ENCODE results near the gene PAPPA.

The PAPPA gene

DNA sequence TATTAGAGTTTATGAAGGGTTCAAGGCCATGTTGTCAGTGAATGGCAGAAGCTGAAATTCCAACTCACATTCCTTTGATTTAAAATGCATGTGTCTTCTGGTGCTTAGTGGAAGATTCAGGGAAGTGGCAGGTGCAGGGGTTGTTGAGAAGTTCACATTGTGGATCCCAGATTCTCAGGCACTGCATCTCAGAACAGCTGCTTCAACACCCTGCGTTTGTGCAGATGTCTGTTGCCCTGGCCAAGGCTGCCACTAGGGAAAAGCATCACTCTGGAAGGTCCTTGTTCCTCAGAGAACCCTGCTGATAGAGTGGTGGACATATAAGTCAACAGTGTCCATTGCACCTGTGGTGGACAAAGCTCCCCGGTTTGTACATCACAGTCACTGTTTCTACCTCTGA lies 162.7 kb downstream of the PAPPA start:
- no peak for DNase-seq (ENCODE audit: low read depth)

DNA sequence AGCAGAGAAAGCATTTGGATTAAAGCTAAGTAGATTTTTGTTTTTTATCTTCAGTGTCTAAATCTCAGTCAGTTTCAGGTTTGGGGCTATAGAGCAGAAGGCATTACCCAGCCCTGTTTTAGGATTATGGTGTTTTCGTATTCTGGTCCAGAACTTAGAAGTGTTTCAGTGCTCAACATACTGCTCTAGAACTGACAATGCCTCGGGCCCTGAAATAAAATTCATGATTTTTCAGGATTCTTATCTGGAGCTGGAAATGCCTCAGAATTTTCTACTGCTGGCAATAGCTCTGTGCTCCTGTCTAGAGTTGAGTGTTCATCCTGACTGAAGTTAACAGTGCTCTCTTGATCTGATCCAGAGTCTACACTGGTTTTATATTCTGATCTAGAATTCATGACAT lies 163.9 kb downstream of the PAPPA start:
- DNase-seq (ENCODE audit: low read depth), result no peak

DNA sequence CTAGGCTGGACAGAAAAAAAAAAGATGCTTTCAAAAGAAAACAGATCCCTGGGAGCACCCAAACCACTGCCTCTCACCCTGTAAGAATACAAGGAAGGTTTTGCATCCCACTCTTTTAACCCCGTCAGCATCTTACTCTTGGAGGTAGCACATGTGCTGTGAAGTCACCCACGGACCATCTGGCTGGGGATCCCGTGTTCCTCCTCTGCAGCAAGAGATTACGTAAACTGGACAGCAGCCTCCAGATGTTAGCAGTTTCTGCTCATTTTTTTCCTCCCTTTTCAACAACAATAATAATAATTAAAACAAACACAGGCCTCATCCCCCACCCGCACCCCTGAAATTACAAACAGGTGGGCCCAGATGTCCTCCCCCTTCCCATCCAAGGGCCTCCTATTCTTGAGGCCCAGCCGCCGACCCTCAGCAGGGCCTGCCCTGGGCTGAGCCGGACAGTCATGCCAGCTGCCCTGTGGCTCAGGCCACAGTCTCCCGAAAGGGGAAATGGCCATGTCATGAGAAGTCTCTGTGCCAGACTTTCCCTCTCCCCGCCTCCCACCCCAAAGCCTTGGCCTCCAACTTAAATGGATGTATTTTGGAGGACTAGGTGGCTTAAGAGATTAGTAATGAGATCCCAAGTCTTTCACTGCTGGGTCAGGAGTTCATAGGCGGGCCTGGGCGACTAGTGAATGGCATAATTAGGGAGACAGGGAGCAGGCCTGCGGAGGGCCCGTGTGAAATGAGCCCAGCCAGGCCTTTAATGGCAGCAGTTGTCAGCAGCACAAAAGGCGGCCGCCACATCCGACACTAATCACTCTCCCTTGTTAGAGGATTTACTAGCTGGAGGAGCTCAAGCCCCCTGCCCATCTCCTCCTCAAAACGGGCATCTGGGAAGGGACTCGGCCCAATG lies 165.1 kb downstream of the PAPPA start:
- no peak for DNase-seq (ENCODE audit: low read depth)

- DNase-seq (ENCODE audit: low read depth), result no peak
Measured at GRCh38 chr9:116319480-116319879, 165.9 kb downstream of the PAPPA start.

DNA sequence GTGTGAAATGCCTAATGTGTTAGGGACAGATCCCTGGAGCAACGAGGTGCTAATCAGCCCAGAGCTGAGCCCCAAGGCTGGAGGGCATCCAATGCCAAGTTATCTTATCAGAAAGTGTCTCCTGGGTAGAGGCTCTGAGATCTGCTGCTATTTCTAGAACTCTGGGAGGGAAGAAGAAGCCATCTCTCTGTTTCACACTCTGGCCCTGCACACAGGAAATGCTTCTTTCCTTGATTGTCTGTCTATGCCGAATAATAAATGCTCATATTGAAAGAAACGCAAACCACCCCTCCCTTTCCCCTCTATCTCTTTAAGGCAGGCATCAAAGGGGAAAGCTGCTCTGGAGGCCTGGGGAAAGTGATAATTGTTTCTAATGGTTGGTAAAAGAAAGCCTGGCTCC lies 166.7 kb downstream of the PAPPA start:
- no peak for DNase-seq (ENCODE audit: low read depth)

DNA sequence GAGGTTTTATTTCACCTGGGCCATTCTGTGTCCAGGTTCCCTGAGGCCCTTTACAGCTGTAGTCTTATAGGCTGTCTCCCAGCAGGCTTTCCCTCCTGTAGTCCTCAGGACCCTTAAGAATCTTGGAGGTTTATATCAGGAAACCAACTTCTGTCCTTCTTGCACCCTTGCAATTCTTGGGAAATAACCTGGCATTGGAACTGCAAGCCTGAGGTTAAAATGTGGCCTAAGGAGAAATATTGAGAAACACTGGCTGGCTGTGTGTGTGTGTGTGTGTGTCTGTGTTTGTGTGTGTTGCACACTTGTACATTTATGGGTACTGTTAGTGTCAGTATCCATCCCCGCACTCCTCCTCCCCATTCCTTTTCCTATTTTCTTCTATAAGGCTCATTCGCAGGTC lies 168.9 kb downstream of the PAPPA start:
- DNase-seq (ENCODE audit: low read depth), result no peak

GRCh38 chr9:116323012-116323411 lies 169.4 kb downstream of the PAPPA start:
- no peak for DNase-seq (ENCODE audit: low read depth)

GRCh38 chr9:116323571-116323970 lies 170.0 kb downstream of the PAPPA start:
- DNase-seq (ENCODE audit: low read depth), result no peak

GRCh38 chr9:116325924-116326323 lies 172.3 kb downstream of the PAPPA start:
- DNase-seq (ENCODE audit: low read depth), result no peak

GRCh38 chr9:116327701-116328405 lies 174.3 kb downstream of the PAPPA start:
- no peak for DNase-seq (ENCODE audit: low read depth)

DNA sequence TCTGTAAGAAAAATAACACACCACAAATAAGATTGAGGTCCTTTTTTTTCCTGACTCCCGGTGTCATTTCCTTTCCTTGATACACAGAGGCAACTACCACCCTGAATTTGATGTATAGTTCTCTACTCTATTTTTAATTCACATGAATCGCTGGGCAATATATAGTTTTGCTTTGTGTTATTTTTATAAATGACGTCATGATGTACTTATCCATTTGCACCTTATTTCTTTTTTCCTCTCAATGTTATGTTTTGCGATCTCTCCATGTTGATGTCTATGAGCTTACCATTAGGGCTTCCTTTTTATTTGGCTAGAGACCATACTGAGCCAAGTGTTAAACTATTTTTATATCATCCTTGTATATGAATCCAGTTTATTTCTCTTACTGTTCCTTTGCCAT lies 175.9 kb downstream of the PAPPA start:
- no peak for DNase-seq (ENCODE audit: low read depth)

GRCh38 chr9:116331241-116331640 lies 177.7 kb downstream of the PAPPA start:
- DNase-seq (ENCODE audit: low read depth), result no peak

DNA sequence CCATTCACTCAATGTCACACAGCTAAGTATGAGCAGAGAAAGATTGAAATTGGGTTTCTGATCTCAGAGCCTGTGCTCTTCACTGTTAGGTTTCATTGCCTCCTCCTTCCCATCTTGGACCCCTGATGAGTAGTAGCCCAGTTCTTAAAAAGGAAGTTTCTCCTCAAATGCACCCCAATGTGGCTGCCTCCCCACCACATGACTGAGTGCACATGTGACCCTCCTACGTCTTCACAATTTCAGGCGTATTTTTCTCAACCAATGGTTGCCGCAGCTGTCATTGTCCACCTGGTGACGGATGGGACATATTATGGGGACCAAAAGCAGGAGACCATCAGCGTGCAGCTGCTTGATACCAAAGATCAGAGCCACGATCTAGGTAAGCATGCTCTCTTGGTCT lies 178.5 kb downstream of the PAPPA start:
- DNase-seq (ENCODE audit: low read depth), result no peak

GRCh38 chr9:116333254-116333653 lies 179.7 kb downstream of the PAPPA start:
- DNase-seq (ENCODE audit: low read depth), result no peak

- DNase-seq (ENCODE audit: low read depth), result no peak
Measured at GRCh38 chr9:116334546-116335150, 181.1 kb downstream of the PAPPA start.

DNA sequence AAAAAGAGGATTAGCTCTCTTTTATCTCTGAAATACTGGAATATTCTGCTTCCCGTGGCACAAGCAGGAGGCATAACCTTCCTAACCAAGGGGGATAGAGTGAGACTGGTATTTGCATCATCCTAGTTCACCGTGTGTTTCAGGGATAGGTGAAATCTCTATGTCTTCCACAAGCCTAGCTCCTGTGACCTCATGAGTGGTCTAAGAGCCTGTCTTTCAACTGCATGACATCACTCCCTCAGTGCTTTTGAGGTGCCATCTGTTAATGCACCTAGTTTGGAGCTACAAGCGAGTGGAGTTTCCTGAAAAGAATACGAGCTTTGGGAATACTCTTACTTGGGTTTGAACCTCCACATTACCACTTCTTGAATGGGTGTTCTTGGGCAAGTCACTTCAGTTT lies 181.8 kb downstream of the PAPPA start:
- DNase-seq (ENCODE audit: low read depth), result no peak

DNA sequence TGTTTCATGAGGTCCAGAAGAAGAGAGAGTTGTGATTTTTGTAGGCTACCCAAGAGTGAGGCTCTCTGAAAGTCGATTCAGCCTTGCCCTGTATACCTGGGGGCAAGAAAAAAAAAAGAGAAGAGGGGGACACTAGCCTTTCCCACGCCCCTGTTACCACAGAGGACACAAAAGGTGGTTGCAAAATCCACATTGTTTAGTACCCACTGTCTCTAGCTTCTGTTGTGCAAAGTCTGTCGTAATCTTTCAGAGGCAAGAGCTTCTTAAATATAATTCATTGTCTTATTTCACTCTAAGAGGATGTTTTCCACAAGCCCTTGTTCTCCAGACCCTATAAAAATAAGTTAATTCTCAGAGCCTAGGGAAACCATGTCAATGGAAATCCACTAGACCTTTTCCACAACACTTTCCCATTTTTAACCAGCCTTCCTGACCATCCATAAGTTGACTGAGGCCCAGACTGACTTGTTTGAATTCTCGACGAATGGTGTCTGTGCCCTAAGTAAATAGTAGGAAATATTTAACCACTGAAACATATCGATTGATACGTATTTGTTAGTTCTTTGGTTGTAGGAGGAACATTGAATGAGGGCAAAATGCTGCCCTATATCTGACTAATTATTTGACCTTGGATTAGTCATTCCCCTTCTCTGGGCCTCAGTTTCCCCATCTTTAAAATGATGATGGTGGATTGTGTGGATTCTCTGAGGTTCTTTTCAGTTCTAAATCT lies 182.7 kb downstream of the PAPPA start:
- no peak for DNase-seq (ENCODE audit: low read depth)

- DNase-seq (ENCODE audit: low read depth), result no peak
Measured at GRCh38 chr9:116337015-116337414, 183.4 kb downstream of the PAPPA start.

GRCh38 chr9:116340270-116340669 lies 186.7 kb downstream of the PAPPA start:
- DNase-seq (ENCODE audit: low read depth), result no peak

- DNase-seq (ENCODE audit: low read depth), result no peak
Measured at GRCh38 chr9:116342061-116342460, 188.5 kb downstream of the PAPPA start.

GRCh38 chr9:116342941-116343340 lies 189.3 kb downstream of the PAPPA start:
- no peak for DNase-seq (ENCODE audit: low read depth)

GRCh38 chr9:116344416-116344815 lies 190.8 kb downstream of the PAPPA start:
- DNase-seq (ENCODE audit: low read depth), result no peak
